AG09309 (cell line): Measurements from ENCODE around the gene RTF1.

ENCODE experiments used
- DNase-seq: peaks from one replicate; pipeline ENCODE4 v3.0.0-alpha.2; 2010; ENCODE audit warnings: low read depth
- H3K4me3 ChIP-seq: 2 replicates; pipeline ENCODE4 v1.5.1; 2011; ENCODE audit warnings: mild to moderate bottlenecking, low read depth, low read length, moderate library complexity; ENCODE audit not compliant: control insufficient read depth
- CTCF ChIP-seq: IDR thresholded peaks from 2 replicates; pipeline ENCODE4 v1.5.1; 2011; ENCODE audit warnings: mild to moderate bottlenecking, low read depth, low read length, inconsistent platforms; ENCODE audit not compliant: insufficient read depth, control insufficient read depth; ENCODE audit errors: missing control alignments

RTF1 gene

GRCh38 chr15:41487381-41487780 lies 70.5 kb downstream of the RTF1 start:
- TF ChIP-seq CTCF: no peak
- DNase-seq: no peak
- no peak overlapping the region for H3K4me3 ChIP-seq

- TF ChIP-seq CTCF: no peak
- H3K4me3 ChIP-seq: no peak overlapping the region
- no peak for DNase-seq
Measured at GRCh38 chr15:41487802-41488201, 70.9 kb downstream of the RTF1 start.

GRCh38 chr15:41489641-41490040 lies 72.7 kb downstream of the RTF1 start:
- no peak for TF ChIP-seq CTCF
- no peak for DNase-seq
- H3K4me3 ChIP-seq: no peak overlapping the region

GRCh38 chr15:41490355-41490754 lies 73.5 kb downstream of the RTF1 start:
- DNase-seq: peak; percentile 90
- H3K4me3 ChIP-seq: no peak overlapping the region
- TF ChIP-seq CTCF: no peak

GRCh38 chr15:41491889-41492288 lies 75.0 kb downstream of the RTF1 start:
- DNase-seq: no peak
- TF ChIP-seq CTCF: no peak
- H3K4me3 ChIP-seq: no peak overlapping the region

- DNase-seq: no peak
Measured at GRCh38 chr15:41492597-41493204, 75.8 kb downstream of the RTF1 start.

More at GRCh38 chr15:41492597-41493204, 75.8 kb downstream of the RTF1 start:
- TF ChIP-seq CTCF: no peak
- H3K4me3 ChIP-seq: peak overlapping the region; percentile 30
